Fibroblast of mammary gland (primary cell): ENCODE results near the gene LSM3.

Experiments used
- DNase-seq: peaks from one replicate; pipeline ENCODE4 v3.0.0-alpha.2; 2010; ENCODE audit warnings: low read depth
- H3K4me3 ChIP-seq: 2 replicates; pipeline ENCODE4 v1.5.1; 2011; ENCODE audit warnings: low read depth, mild to moderate bottlenecking, low read length, moderate library complexity; ENCODE audit not compliant: control insufficient read depth
- CTCF ChIP-seq: conservative IDR thresholded peaks from 2 replicates; pipeline ENCODE4 v1.5.1; 2011; ENCODE audit warnings: low read depth, low read length, inconsistent platforms; ENCODE audit not compliant: control insufficient read depth, insufficient read depth

The LSM3 gene

GRCh38 chr3:14235003-14235911, 56.6 kb downstream of the LSM3 start:
- H3K4me3 ChIP-seq, result no peak overlapping the region
- DNase-seq, result no peak
- no peak for TF ChIP-seq CTCF

- DNase-seq, result no peak
- no peak for TF ChIP-seq CTCF
- no peak overlapping the region for H3K4me3 ChIP-seq
Measured at GRCh38 chr3:14235912-14236295, 57.3 kb downstream of the LSM3 start.

DNA sequence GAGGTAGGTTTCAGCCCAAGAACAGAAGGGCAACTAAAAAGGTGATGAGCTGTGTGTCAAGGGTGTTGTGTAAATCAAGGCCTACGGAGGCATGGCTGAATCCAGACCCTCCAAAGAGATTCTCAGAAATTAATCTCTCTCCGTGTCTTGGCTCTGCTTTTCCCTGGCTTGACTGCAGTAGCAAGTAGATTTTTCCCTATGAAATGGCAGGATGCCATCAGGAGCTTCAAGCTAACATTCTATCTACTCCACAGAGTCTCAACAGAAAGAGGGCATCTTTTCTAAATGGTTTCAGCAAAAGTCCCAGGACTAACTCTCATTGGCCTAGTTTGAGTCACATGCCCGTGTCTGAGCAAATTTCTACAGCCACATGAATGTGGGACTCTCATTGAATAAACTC, 58.3 kb downstream of the LSM3 start:
- TF ChIP-seq CTCF, result no peak
- DNase-seq, result no peak
- H3K4me3 ChIP-seq, result no peak overlapping the region

DNA sequence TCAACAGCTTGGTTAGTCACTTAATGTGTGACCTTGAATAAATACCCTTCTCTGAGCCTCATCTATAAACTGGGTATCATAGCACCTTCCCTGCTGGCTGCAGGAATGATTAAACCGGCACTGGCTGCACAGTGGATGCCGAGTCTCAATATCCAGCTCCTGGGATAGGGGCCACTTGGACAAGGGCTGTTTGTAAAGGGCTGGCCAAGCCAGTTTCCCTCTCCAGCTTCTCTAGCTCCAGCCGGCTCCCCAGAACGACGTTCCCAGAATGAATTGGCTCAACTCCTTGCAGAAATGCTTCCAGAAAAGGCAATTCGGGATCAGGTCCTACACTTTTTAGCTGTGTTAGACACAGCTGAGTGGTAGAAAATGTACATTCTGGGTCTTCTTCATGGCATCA, 58.8 kb downstream of the LSM3 start:
- H3K4me3 ChIP-seq, result no peak overlapping the region
- no peak for TF ChIP-seq CTCF
- no peak for DNase-seq

DNA sequence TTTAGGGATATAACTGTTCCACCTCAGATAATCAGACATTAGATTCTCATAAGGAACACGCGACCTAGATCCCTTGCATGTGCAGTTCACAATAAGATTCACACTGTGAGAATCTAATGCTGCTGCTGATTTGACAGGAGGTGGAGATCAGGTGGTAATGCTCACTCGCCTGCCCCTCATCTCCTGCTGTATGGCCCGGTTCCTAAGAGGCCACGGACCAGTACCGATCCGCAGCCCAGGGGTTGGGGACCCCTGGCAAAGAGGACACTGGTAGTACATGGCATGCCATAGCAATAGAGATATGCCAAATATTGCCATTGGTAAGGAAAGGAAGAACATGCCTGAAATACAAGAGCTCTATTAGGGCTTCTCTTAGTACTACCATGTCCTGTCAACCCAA, 59.7 kb downstream of the LSM3 start:
- TF ChIP-seq CTCF, result no peak
- H3K4me3 ChIP-seq, result no peak overlapping the region
- DNase-seq, result no peak

GRCh38 chr3:14238930-14239329, 60.3 kb downstream of the LSM3 start:
- no peak for TF ChIP-seq CTCF
- DNase-seq, result no peak

DNA sequence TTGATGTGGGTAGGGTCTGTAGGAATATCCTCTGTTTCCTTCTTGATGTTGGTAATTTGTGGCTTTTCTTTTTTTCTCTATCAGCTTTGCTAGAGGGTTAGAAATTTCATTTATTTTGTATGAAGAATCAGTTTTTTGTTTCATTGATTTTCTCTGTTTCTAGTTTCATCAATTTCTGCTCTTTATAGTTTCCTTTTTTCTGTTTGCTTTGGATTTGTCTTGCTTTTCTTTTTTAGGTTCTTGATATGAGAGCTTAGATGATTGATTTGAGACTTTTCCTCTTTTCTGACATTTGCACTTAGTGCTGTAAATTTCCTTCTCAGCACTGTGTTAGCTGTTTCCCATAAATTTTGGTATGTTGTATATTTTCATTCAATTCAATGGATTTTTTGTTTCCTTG, 61.3 kb downstream of the LSM3 start:
- no peak for DNase-seq
- TF ChIP-seq CTCF, result no peak
- no peak overlapping the region for H3K4me3 ChIP-seq

More at GRCh38 chr3:14238930-14239329, 60.3 kb downstream of the LSM3 start:
- H3K4me3 ChIP-seq, result no peak overlapping the region
